Activated CD8-positive, alpha-beta memory T cell treated with anti-CD3 and anti-CD28 coated beads for 36 hours (primary cell): Measurements from ENCODE around the gene IL1RL2. TPM values are rescaled to one million over a fixed set of nuclear protein-coding genes. Genes with fewer than 3 reads are reported as not detected.

Experiments used
- CTCF ChIA-PET: fragments of 350-600 bp; sonication (Branson Sonifier 250); formaldehyde crosslinking; loops from one replicate; lab custom pipeline; 2021; ENCODE audit warnings: antibody characterized with exemption; lab: Charles Lee
- POLR2A ChIA-PET: fragments of 350-600 bp; sonication (Branson Sonifier 250); formaldehyde crosslinking; loops from one replicate; lab custom pipeline; 2021; ENCODE audit warnings: antibody characterized with exemption; lab: Charles Lee
- total RNA-seq, 2 experiments: library from RNA; stranded (reverse); gene quantifications; one replicate each; pipeline ENCODE4 v1.2.3, GENCODE V29; 2021

IL1RL2 gene
- total RNA-seq, 2 experiments from 2014 or later = 0.06 to 0.27 TPM

GRCh38 chr2:102154946-102155702, 31.7 kb upstream of the IL1RL2 start:
- CTCF ChIA-PET = interaction anchor here (1.3 kb wide), 1 partner anchor 10 kb away, joined by 3 read pairs; no protein-coding TSS in a partner anchor
- POLR2A ChIA-PET = no interaction called here

- ChIA-PET POLR2A (no interaction called here), CTCF (no interaction called here)
Measured at GRCh38 chr2:102155703-102156515, 30.9 kb upstream of the IL1RL2 start.

GRCh38 chr2:102158011-102158755, 28.6 kb upstream of the IL1RL2 start:
- ChIA-PET CTCF (interaction anchor here (1.0 kb wide), 1 partner anchor 124 kb away, joined by 3 read pairs; no protein-coding TSS in a partner anchor), POLR2A (no interaction called here)

- CTCF ChIA-PET = no interaction called here
- POLR2A ChIA-PET = no interaction called here
Measured at GRCh38 chr2:102159295-102159694, 27.5 kb upstream of the IL1RL2 start.

- ChIA-PET POLR2A (no interaction called here), CTCF (interaction anchor here (1.2 to 1.5 kb wide), 2 partner anchors 12 to 146 kb away, joined by 3 read pairs; no protein-coding TSS in a partner anchor)
Measured at GRCh38 chr2:102166189-102166845, 20.5 kb upstream of the IL1RL2 start.

- CTCF ChIA-PET = interaction anchor here (1.4 kb wide), 1 partner anchor 73 kb away, joined by 6 read pairs; no protein-coding TSS in a partner anchor
- POLR2A ChIA-PET = no interaction called here
Measured at GRCh38 chr2:102168026-102168771, 18.6 kb upstream of the IL1RL2 start.

GRCh38 chr2:102171946-102172345, 14.9 kb upstream of the IL1RL2 start:
- POLR2A ChIA-PET = no interaction called here
- CTCF ChIA-PET = no interaction called here

- ChIA-PET CTCF (no interaction called here), POLR2A (no interaction called here)
Measured at GRCh38 chr2:102172745-102173144, 14.1 kb upstream of the IL1RL2 start.

GRCh38 chr2:102176172-102176571, 10.7 kb upstream of the IL1RL2 start:
- ChIA-PET POLR2A (no interaction called here), CTCF (no interaction called here)

GRCh38 chr2:102177814-102178478, 8.9 kb upstream of the IL1RL2 start:
- ChIA-PET CTCF (interaction anchor here (1.0 kb wide), 1 partner anchor 11 kb away, joined by 4 read pairs; no protein-coding TSS in a partner anchor), POLR2A (no interaction called here)

GRCh38 chr2:102179061-102179460, 7.8 kb upstream of the IL1RL2 start:
- POLR2A ChIA-PET = no interaction called here

GRCh38 chr2:102179788-102180686, 6.8 kb upstream of the IL1RL2 start:
- ChIA-PET CTCF (interaction anchor here (0.6 to 1.3 kb wide), 2 partner anchors 13 to 61 kb away, joined by 3 to 4 read pairs; no protein-coding TSS in a partner anchor), POLR2A (no interaction called here)

More at GRCh38 chr2:102179061-102179460, 7.8 kb upstream of the IL1RL2 start:
- CTCF ChIA-PET = no interaction called here

GRCh38 chr2:102180687-102180999, 6.2 kb upstream of the IL1RL2 start:
- ChIA-PET CTCF (interaction anchor here (0.6 to 1.3 kb wide), 2 partner anchors 14 to 60 kb away, joined by 3 to 4 read pairs; no protein-coding TSS in a partner anchor), POLR2A (no interaction called here)

- ChIA-PET POLR2A (no interaction called here), CTCF (no interaction called here)
Measured at GRCh38 chr2:102181376-102181775, 5.4 kb upstream of the IL1RL2 start.

- CTCF ChIA-PET = no interaction called here
- POLR2A ChIA-PET = no interaction called here
Measured at GRCh38 chr2:102181919-102182635, 4.7 kb upstream of the IL1RL2 start.

GRCh38 chr2:102184018-102184417, 2.8 kb upstream of the IL1RL2 start:
- ChIA-PET POLR2A (no interaction called here), CTCF (interaction anchor here (1.8 kb wide), 1 partner anchor 56 kb away, joined by 7 read pairs; no protein-coding TSS in a partner anchor)
